HEK293 (cell line): ENCODE results near the gene CDC34.

Source experiments
- CTCF ChIA-PET: fragments of 350-600 bp; formaldehyde crosslinking; extraction: SDS; loops from one replicate; lab custom pipeline; 2021; ENCODE audit warnings: antibody characterized with exemption; lab: Yijun Ruan, JAX
- POLR2A ChIA-PET: fragments of 300-600 bp; formaldehyde crosslinking; extraction: SDS; loops from one replicate; lab custom pipeline; 2020; ENCODE audit warnings: antibody characterized with exemption, inconsistent platforms; lab: Yijun Ruan, JAX
- H3K27ac ChIP-seq: fragments of 200-500 bp; sonication (Bioruptor generic); 2 replicates; pipeline ENCODE4 v1.5.1; 2014; ENCODE audit warnings: low read depth, low read length, control low read depth, inconsistent platforms; ENCODE audit errors: extremely low read depth
- H3K36me3 ChIP-seq, 2 experiments: fragments of 200-500 bp in 1 of 2; sonication (Bioruptor generic) in 1 of 2; 1 replicate in 1 of 2; 2 replicates in 1 of 2; pipeline ENCODE4 v1.5.1; 2014 to 2017; ENCODE audit warnings: inconsistent platforms in 2 of 2, low read length in 2 of 2; ENCODE audit not compliant: control insufficient read depth in 2 of 2, insufficient read depth in 1 of 2
- H3K4me1 ChIP-seq: fragments of 200-500 bp; sonication (Bioruptor generic); 2 replicates; pipeline ENCODE4 v1.5.1; 2014; ENCODE audit warnings: mild to moderate bottlenecking, low read length, inconsistent platforms; ENCODE audit not compliant: control insufficient read depth, insufficient read depth
- H3K4me3 ChIP-seq: 2 replicates; pipeline ENCODE4 v1.5.1; 2011; ENCODE audit warnings: low read depth, mild to moderate bottlenecking, control low read depth, low read length, moderate library complexity
- H3K9me3 ChIP-seq: fragments of 200-500 bp; sonication (Bioruptor generic); 2 replicates; pipeline ENCODE4 v1.5.1; 2014; ENCODE audit warnings: low read depth, low read length, inconsistent platforms; ENCODE audit not compliant: control insufficient read depth, insufficient read depth
- EGR2 ChIP-seq: fragments of 450-650 bp; formaldehyde crosslinking; IDR thresholded peaks from 2 replicates; pipeline ENCODE4 v1.5.1; 2016; ENCODE audit warnings: low read depth, missing biosample characterization, missing genetic modification characterization
- GFI1B ChIP-seq: fragments of 450-650 bp; formaldehyde crosslinking; IDR thresholded peaks from 2 replicates; pipeline ENCODE4 v1.5.1; 2016; ENCODE audit warnings: missing biosample characterization, missing genetic modification characterization
- HIC1 ChIP-seq: fragments of 450-650 bp; formaldehyde crosslinking; IDR thresholded peaks from 2 replicates; pipeline ENCODE4 v1.5.1; 2016; ENCODE audit warnings: missing biosample characterization, missing genetic modification characterization
- SP3 ChIP-seq: fragments of 450-650 bp; formaldehyde crosslinking; IDR thresholded peaks from 2 replicates; pipeline ENCODE4 v1.5.1; 2016; ENCODE audit warnings: missing biosample characterization, missing genetic modification characterization
- WT1 ChIP-seq: fragments of 450-650 bp; formaldehyde crosslinking; IDR thresholded peaks from 2 replicates; pipeline ENCODE4 v1.5.1; 2016; ENCODE audit warnings: missing biosample characterization, missing genetic modification characterization
- ZFHX2 ChIP-seq: fragments of 450-650 bp; formaldehyde crosslinking; conservative IDR thresholded peaks from 2 replicates; pipeline ENCODE4 v1.5.1; 2016; ENCODE audit warnings: missing biosample characterization, missing genetic modification characterization
- ZNF10 ChIP-seq: fragments of 450-650 bp; formaldehyde crosslinking; IDR thresholded peaks from 2 replicates; pipeline ENCODE4 v1.5.1; 2017; ENCODE audit warnings: missing biosample characterization, missing genetic modification characterization
- ZNF112 ChIP-seq: fragments of 450-650 bp; formaldehyde crosslinking; IDR thresholded peaks from 2 replicates; pipeline ENCODE4 v1.5.0; 2017; ENCODE audit warnings: missing biosample characterization, missing genetic modification characterization
- ZNF2 ChIP-seq: fragments of 450-650 bp; formaldehyde crosslinking; IDR thresholded peaks from 2 replicates; pipeline ENCODE4 v1.5.1; 2016; ENCODE audit warnings: missing biosample characterization, missing genetic modification characterization
- ZSCAN5A ChIP-seq: fragments of 450-650 bp; formaldehyde crosslinking; IDR thresholded peaks from 2 replicates; pipeline ENCODE4 v1.5.1; 2016; ENCODE audit warnings: missing biosample characterization, missing genetic modification characterization

The CDC34 gene

GRCh38 chr19:576768-577438 lies 45.3 kb downstream of the CDC34 start:
- Histone ChIP-seq H3K36me3 (peaks cover 0 to 49% of the 10 kb centered on the region in 2 experiments; a peak in 2 of 3 replicates), H3K4me1 (peaks cover 7% of the 10 kb centered on the region), H3K27ac (peak overlapping the region; percentile 11; the same call in 1 of the 2 replicates), H3K9me3 (no peaks in the 10 kb centered on the region), H3K4me3 (no peak overlapping the region)
- POLR2A ChIA-PET: interaction anchor here (1.2 kb wide), 1 partner anchor 21 kb away, joined by 3 read pairs; no protein-coding TSS in a partner anchor
- 0 out of 2 replicates have a peak, but pooled peaks have one; percentile 9 for TF ChIP-seq EGR2
- TF ChIP-seq WT1 (tag by site-specific recombination): peak; percentile 70
- TF ChIP-seq ZNF2: no peak
- CTCF ChIA-PET: interaction anchor here (1.1 to 1.3 kb wide), 2 partner anchors 66 to 67 kb away, joined by 3 read pairs; no protein-coding TSS in a partner anchor

GRCh38 chr19:577439-578392 lies 46.2 kb downstream of the CDC34 start:
- ChIA-PET POLR2A (no interaction called here), CTCF (no interaction called here)
- H3K4me1 ChIP-seq: peaks cover 7% of the 10 kb centered on the region
- no peak overlapping the region for H3K27ac ChIP-seq
- no peaks in the 10 kb centered on the region for H3K9me3 ChIP-seq
- no peak overlapping the region for H3K4me3 ChIP-seq
- no peak for TF ChIP-seq ZSCAN5A
- 0 out of 2 replicates have a peak, but pooled peaks have one; percentile 8 for TF ChIP-seq HIC1 (tag by site-specific recombination)
- TF ChIP-seq ZFHX2 (tag by site-specific recombination): peak; percentile 52
- TF ChIP-seq EGR2: peak; percentile 26; the same call in 1 of the 2 replicates
- no peak for TF ChIP-seq SP3 (tag by site-specific recombination)
- peak; percentile 78 for TF ChIP-seq ZNF10 (tag by site-specific recombination)
- peaks cover 0 to 54% of the 10 kb centered on the region in 2 experiments; a peak in 2 of 3 replicates for H3K36me3 ChIP-seq

- CTCF ChIA-PET: interaction anchor here (0.6 to 0.7 kb wide), 2 partner anchors 9 to 13 kb away, joined by 3 to 4 read pairs; no protein-coding TSS in a partner anchor
- Histone ChIP-seq H3K9me3 (no peaks in the 10 kb centered on the region), H3K4me3 (no peak overlapping the region), H3K4me1 (peaks cover 7% of the 10 kb centered on the region), H3K36me3 (peaks cover 0 to 63% of the 10 kb centered on the region in 2 experiments; a peak in 2 of 3 replicates), H3K27ac (no peak overlapping the region)
- POLR2A ChIA-PET: interaction anchor here (0.8 kb wide), 1 partner anchor 47 kb away, joined by 3 read pairs; no protein-coding TSS in a partner anchor
- TF ChIP-seq GFI1B (tag by site-specific recombination): no peak
- no peak for TF ChIP-seq ZNF112 (tag by site-specific recombination)
- peak; percentile 56; the same call in 1 of the 2 replicates for TF ChIP-seq ZNF10 (tag by site-specific recombination)
These were observed 47.7 kb downstream of the CDC34 start for GRCh38 chr19:579111-579841.
